Upper lobe of right lung (tissue), 1 donor: ENCODE measurements around the gene RNMT. TPM values are rescaled to one million over a fixed set of nuclear protein-coding genes. Genes with fewer than 3 reads are reported as not detected.
A peak's percentile ranks its signal among the peaks of the same experiment; 100 is the strongest.

ENCODE experiments used
- ATAC-seq: fragments of 200-7000 bp; cut with Tn5 transposase; one replicate; pipeline ENCODE4 v1.9.1; 2020; ENCODE audit warnings: mild to moderate bottlenecking, moderate library complexity
- DNase-seq: peaks from one replicate; pipeline ENCODE4 v3.0.0-alpha.2; 2020
- H3K27ac ChIP-seq: fragments of 200-600 bp; one replicate; pipeline ENCODE4 v1.8.0; 2022
- H3K27me3 ChIP-seq: fragments of 200-600 bp; one replicate; pipeline ENCODE4 v1.8.0; 2022; ENCODE audit warnings: mild to moderate bottlenecking
- H3K36me3 ChIP-seq: fragments of 200-600 bp; one replicate; pipeline ENCODE4 v1.8.0; 2022
- H3K4me1 ChIP-seq: fragments of 200-600 bp; one replicate; pipeline ENCODE4 v1.8.0; 2022
- H3K4me3 ChIP-seq: fragments of 200-600 bp; one replicate; pipeline ENCODE4 v1.8.0; 2022; ENCODE audit warnings: mild to moderate bottlenecking
- H3K9me3 ChIP-seq: fragments of 200-600 bp; one replicate; pipeline ENCODE4 v1.8.0; 2022
- intact Hi-C: fragments of 100-400 bp; cut with DNase I; formaldehyde crosslinking; loops from one replicate; pipeline ENCODE4 v1.11.0; 2022
- total RNA-seq: library from RNA; stranded (reverse); fragmentation: NEBNext Ultra II Directional; extraction: Animal tissue kit (Norgen Biotek cat#: 25700); gene quantifications from one replicate; pipeline ENCODE4 v1.2.1, GENCODE V29; 2021
- TF ChIP-seq, protein P1 (sequence below): fragments of 200-600 bp; IDR thresholded peaks from one replicate; pipeline ENCODE4 v1.8.0; 2022; ENCODE audit warnings: antibody characterized with exemption
- donor health status: DM: no; HTN: yes; CAD: no; lungs with severe emphysema.

Gene RNMT
- total RNA-seq, 1 donor from 2014 or later, result 30.9 TPM

DNA sequence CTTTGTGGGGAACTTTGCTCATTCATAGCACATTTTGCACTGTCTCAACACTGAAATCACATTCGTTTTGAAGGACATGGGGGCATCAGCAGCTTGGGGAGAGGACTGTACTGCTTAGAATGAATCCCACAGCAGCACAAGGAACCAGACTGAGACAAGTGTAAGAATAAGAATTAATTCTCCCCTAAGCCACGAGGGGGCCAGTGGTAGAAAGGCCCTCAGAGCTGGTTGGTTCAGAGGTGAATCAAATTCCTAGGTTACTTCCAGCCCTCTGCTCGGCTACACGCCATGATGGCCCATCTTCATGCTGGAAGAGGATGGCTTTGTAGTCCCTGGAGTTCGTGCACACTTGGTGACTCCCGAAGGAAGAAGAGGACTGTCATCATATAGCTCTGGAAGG, 85.5 kb downstream of the RNMT start:
- TF ChIP-seq, protein P1, sequence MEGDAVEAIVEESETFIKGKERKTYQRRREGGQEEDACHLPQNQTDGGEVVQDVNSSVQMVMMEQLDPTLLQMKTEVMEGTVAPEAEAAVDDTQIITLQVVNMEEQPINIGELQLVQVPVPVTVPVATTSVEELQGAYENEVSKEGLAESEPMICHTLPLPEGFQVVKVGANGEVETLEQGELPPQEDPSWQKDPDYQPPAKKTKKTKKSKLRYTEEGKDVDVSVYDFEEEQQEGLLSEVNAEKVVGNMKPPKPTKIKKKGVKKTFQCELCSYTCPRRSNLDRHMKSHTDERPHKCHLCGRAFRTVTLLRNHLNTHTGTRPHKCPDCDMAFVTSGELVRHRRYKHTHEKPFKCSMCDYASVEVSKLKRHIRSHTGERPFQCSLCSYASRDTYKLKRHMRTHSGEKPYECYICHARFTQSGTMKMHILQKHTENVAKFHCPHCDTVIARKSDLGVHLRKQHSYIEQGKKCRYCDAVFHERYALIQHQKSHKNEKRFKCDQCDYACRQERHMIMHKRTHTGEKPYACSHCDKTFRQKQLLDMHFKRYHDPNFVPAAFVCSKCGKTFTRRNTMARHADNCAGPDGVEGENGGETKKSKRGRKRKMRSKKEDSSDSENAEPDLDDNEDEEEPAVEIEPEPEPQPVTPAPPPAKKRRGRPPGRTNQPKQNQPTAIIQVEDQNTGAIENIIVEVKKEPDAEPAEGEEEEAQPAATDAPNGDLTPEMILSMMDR, result no peak
- intact Hi-C loops, result loop anchor here (10.0 kb wide), 1 partner anchor 273 kb away; no protein-coding TSS in a partner anchor
- H3K27me3 ChIP-seq, result no peaks in the 10 kb centered on the region
- H3K27ac ChIP-seq, result no peak overlapping the region
- ATAC-seq, result no peak
- no peak overlapping the region for H3K4me3 ChIP-seq
- no peaks in the 10 kb centered on the region for H3K4me1 ChIP-seq
- DNase-seq, result no peak
- H3K9me3 ChIP-seq, result no peaks in the 10 kb centered on the region
- H3K36me3 ChIP-seq, result no peaks in the 10 kb centered on the region

DNA sequence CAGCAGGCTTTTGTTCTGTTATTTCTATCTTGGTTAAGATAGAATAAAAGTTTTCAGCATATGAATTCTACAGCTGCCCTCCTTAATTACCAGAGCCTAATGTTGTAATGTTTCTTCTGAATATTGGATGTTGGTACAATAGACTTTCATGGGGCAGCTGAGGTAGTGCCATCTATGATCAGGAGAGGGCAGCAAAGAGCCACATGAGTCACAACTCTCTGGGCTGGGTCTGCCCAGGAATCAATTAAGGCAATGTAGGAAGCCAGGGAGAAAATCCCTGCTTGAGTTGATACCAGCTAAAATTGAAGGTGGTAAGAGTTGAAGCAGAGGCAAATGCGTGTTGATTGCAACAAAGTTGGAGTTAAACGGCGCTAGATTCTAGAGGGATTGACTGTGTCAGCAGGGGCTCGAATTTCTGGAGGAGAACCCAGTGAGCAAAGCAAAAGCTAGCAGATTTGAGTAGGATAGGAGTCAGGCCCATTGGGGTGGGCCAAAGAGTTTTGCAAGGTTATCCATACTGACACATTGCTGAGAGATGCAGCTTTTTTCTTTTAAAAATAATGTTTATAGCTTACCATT, 86.9 kb downstream of the RNMT start:
- intact Hi-C loops, result loop anchor here (10.0 kb wide), 1 partner anchor 271 kb away; no protein-coding TSS in a partner anchor
- no peaks in the 10 kb centered on the region for H3K9me3 ChIP-seq
- ATAC-seq (peak; percentile 91), DNase-seq (no peak)
- H3K27me3 ChIP-seq, result no peaks in the 10 kb centered on the region
- TF ChIP-seq, protein P1, result peak; percentile 84
- H3K36me3 ChIP-seq, result no peaks in the 10 kb centered on the region
- no peak overlapping the region for H3K4me3 ChIP-seq
- H3K27ac ChIP-seq, result no peak overlapping the region
- H3K4me1 ChIP-seq, result no peaks in the 10 kb centered on the region

Other genes starting within 250 kb of the RNMT start
- 13.1 TPM for gene FAM210A, start 115 bp upstream of the RNMT start, total RNA-seq
- not detected for gene MC5R, start 97.5 kb downstream of the RNMT start, total RNA-seq
- gene MC2R, start 188.9 kb downstream of the RNMT start, total RNA-seq, result not detected